NB4 (cell line): Measurements from ENCODE around the gene REPS2.

Source experiments
- DNase-seq: peaks from one replicate; pipeline ENCODE4 v3.0.0; 2010; ENCODE audit warnings: low read depth
- H3K4me3 ChIP-seq: one replicate; pipeline ENCODE4 v1.5.1; 2011; ENCODE audit warnings: mild to moderate bottlenecking, low read depth, low read length, moderate library complexity
- CTCF ChIP-seq: IDR thresholded peaks from one replicate; pipeline ENCODE4 v1.5.1; 2012; ENCODE audit warnings: low read depth, low read length
- MAX ChIP-seq: IDR thresholded peaks from 2 replicates; pipeline ENCODE4 v1.6.1; 2011; ENCODE audit warnings: low read depth, low read length
- MYC ChIP-seq: IDR thresholded peaks from 2 replicates; pipeline ENCODE4 v1.6.1; 2011; ENCODE audit warnings: low read depth, low read length
- POLR2A ChIP-seq: IDR thresholded peaks from 2 replicates; pipeline ENCODE4 v1.6.1; 2011; ENCODE audit warnings: mild to moderate bottlenecking; ENCODE audit not compliant: insufficient read length; ENCODE audit errors: extremely low read depth

Gene REPS2

GRCh38 chrX:17077361-17077760, 130.9 kb downstream of the REPS2 start:
- H3K4me3 ChIP-seq = no peak overlapping the region
- TF ChIP-seq POLR2A (no peak), MAX (no peak), MYC (no peak), CTCF (no peak)
- DNase-seq = no peak

GRCh38 chrX:17078031-17078720, 131.7 kb downstream of the REPS2 start:
- no peak for DNase-seq
- no peak overlapping the region for H3K4me3 ChIP-seq
- TF ChIP-seq CTCF = no peak
- no peak for TF ChIP-seq MYC
- no peak for TF ChIP-seq POLR2A
- no peak for TF ChIP-seq MAX

GRCh38 chrX:17081511-17081910, 135.1 kb downstream of the REPS2 start:
- DNase-seq = no peak
- TF ChIP-seq MAX (no peak), MYC (no peak), POLR2A (no peak), CTCF (no peak)
- no peak overlapping the region for H3K4me3 ChIP-seq

- TF ChIP-seq MAX (no peak), MYC (no peak)
- DNase-seq = no peak
Measured at GRCh38 chrX:17081968-17082367, 135.5 kb downstream of the REPS2 start.

GRCh38 chrX:17082831-17083230, 136.4 kb downstream of the REPS2 start:
- TF ChIP-seq MAX (no peak), CTCF (peak; percentile 19)
- H3K4me3 ChIP-seq = no peak overlapping the region
- peak; percentile 25 for DNase-seq

More at GRCh38 chrX:17081968-17082367, 135.5 kb downstream of the REPS2 start:
- no peak overlapping the region for H3K4me3 ChIP-seq

GRCh38 chrX:17086317-17086716, 139.9 kb downstream of the REPS2 start:
- H3K4me3 ChIP-seq = no peak overlapping the region

More at GRCh38 chrX:17086317-17086716, 139.9 kb downstream of the REPS2 start:
- DNase-seq = no peak
- TF ChIP-seq CTCF = no peak
- TF ChIP-seq MYC = no peak
- no peak for TF ChIP-seq MAX
